Esophagus squamous epithelium (tissue), 5 donors: ENCODE data around the gene HOXA10. TPM values are rescaled to one million over a fixed set of nuclear protein-coding genes. Genes with fewer than 3 reads are reported as not detected.

ENCODE experiments used
- DNase-seq: peaks from one replicate; lab custom pipeline; 2025; lab: John Stamatoyannopoulos, UW
- H3K27ac ChIP-seq, 4 donors: fragments of 200-600 bp; sonication (generic); one replicate each; pipeline ENCODE4 v1.5.1; 2016 to 2019; ENCODE audit warnings: mild to moderate bottlenecking in 1 of 4
- H3K27me3 ChIP-seq, 4 donors: fragments of 200-600 bp; sonication (generic); 1 replicate in 3 of 4; 2 replicates in 1 of 4; pipeline versions ENCODE4 v1.5.1 to v1.6.0; 2017 to 2021; ENCODE audit warnings: antibody characterized with exemption in 1 of 4
- H3K36me3 ChIP-seq, 3 donors: fragments of 200-600 bp; sonication (generic); one replicate each; pipeline ENCODE4 v1.5.1; 2016 to 2019
- H3K4me1 ChIP-seq, 3 donors: fragments of 200-600 bp; sonication (generic); one replicate each; pipeline ENCODE4 v1.5.1; 2017 to 2019
- H3K4me3 ChIP-seq, 4 donors: fragments of 200-600 bp; sonication (generic); 1 replicate in 3 of 4; 2 replicates in 1 of 4; pipeline ENCODE4 v1.5.1; 2016 to 2019; ENCODE audit warnings: mild to moderate bottlenecking in 2 of 4, moderate library complexity in 1 of 4
- H3K9me3 ChIP-seq, 3 donors: fragments of 200-600 bp; sonication (generic); one replicate each; pipeline ENCODE4 v1.5.1; 2016 to 2019
- POLR2A ChIP-seq, 4 donors: fragments of 450-650 bp; IDR thresholded peaks; one replicate each; pipeline ENCODE4 v1.6.1; 2017; ENCODE audit warnings: antibody characterized with exemption in 4 of 4, mild to moderate bottlenecking in 4 of 4, moderate library complexity in 3 of 4
- WGBS, 2 donors: methylation state at CpG; one replicate each; pipeline ENCODE4 v1.1.5; 2018; 5-methylcytosine and 5-hydroxymethylcytosine counted together
- intact Hi-C: fragments of 100-400 bp; cut with DNase I; formaldehyde crosslinking; loops from one replicate; pipeline ENCODE4 v1.15.0; 2022
- total RNA-seq, 4 donors: library from RNA; depleted of rRNA; stranded (reverse); fragments of >200 nt; gene quantifications; one replicate each; pipeline ENCODE4 v1.1.0, GENCODE V29; 2016
- TF ChIP-seq, protein P1 (sequence below), 6 experiments: fragments of 450-650 bp in 4 of 6; fragments of 200-600 bp in 2 of 6; sonication (generic) in 2 of 6; IDR thresholded peaks; one replicate each; pipeline ENCODE4 v1.5.1; 2016 to 2019; ENCODE audit warnings: antibody characterized with exemption in 6 of 6, mild to moderate bottlenecking in 4 of 6, moderate library complexity in 4 of 6
- donor health status: DM: yes; HTN: yes; CAD: no.

Gene HOXA10
- total RNA-seq, 4 donors from 2014 or later: not detected

GRCh38 chr7:27217951-27218350 is 43.8 kb upstream of the HOXA10 start:
- peaks cover 0 to 14% (median 4%) of the 10 kb centered on the region in 3 donors for H3K4me1 ChIP-seq
- TF ChIP-seq, protein P1, sequence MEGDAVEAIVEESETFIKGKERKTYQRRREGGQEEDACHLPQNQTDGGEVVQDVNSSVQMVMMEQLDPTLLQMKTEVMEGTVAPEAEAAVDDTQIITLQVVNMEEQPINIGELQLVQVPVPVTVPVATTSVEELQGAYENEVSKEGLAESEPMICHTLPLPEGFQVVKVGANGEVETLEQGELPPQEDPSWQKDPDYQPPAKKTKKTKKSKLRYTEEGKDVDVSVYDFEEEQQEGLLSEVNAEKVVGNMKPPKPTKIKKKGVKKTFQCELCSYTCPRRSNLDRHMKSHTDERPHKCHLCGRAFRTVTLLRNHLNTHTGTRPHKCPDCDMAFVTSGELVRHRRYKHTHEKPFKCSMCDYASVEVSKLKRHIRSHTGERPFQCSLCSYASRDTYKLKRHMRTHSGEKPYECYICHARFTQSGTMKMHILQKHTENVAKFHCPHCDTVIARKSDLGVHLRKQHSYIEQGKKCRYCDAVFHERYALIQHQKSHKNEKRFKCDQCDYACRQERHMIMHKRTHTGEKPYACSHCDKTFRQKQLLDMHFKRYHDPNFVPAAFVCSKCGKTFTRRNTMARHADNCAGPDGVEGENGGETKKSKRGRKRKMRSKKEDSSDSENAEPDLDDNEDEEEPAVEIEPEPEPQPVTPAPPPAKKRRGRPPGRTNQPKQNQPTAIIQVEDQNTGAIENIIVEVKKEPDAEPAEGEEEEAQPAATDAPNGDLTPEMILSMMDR (IDR thresholded peaks at IDR 0.05): no peak
- no peak for TF ChIP-seq POLR2A (IDR thresholded peaks at IDR 0.05)
- no peaks in the 10 kb centered on the region for H3K9me3 ChIP-seq
- intact Hi-C loops: no loop called here
- peaks cover 11 to 100% (median 30%) of the 10 kb centered on the region in 4 donors for H3K27me3 ChIP-seq
- H3K27ac ChIP-seq: no peak overlapping the region
- no peaks in the 10 kb centered on the region for H3K36me3 ChIP-seq
- DNase-seq: no peak
- H3K4me3 ChIP-seq: no peak overlapping the region

- Histone ChIP-seq H3K36me3 (no peaks in the 10 kb centered on the region), H3K27me3 (peaks cover 13 to 100% (median 47%) of the 10 kb centered on the region in 4 donors), H3K27ac (no peak overlapping the region), H3K4me3 (no peak overlapping the region), H3K4me1 (peaks cover 7 to 21% (median 10%) of the 10 kb centered on the region in 3 donors), H3K9me3 (no peaks in the 10 kb centered on the region)
- WGBS, 2 donors: 75 to 84% methylated on average over 2 of the region's 2 CpGs
- intact Hi-C loops: no loop called here
- no peak for DNase-seq
- TF ChIP-seq POLR2A (IDR thresholded peaks at IDR 0.05): no peak
- TF ChIP-seq, protein P1 (IDR thresholded peaks at IDR 0.05): no peak
Measured at GRCh38 chr7:27215356-27215755, 41.2 kb upstream of the HOXA10 start.

DNA sequence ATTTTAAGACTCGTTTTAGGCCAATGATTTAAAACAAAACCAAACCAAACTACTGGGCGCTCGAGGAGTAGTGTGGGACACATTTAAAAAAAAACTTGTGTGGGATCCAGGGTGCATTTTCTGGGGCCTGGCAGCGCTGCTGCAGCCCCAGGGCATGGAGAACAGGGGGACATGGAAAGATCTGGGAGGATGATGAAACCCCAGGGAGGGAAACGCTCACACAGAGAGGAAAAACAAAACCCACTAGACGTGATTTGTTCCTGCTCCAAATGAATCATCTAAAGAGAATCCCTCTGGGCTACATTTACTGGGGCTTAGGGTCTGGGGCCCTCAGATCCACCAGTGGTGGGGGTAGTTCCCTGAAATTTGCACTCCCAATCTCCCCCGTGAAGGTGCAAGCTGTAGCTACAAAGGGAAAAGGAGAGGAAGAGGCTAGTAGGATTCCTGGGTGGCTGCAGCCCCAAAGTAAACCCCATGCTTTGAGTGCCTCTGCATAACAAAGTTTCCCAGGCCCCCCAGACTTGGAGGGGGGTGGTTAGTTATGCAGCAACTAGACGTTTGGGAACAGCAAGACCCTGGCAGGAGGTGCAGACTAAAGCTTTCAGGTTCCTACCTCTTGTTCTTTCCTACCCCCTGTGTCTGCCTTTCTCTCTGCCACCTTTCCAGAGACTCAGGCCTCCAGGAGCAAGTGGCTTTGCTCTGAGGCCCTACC is 40.3 kb upstream of the HOXA10 start:
- H3K27me3 ChIP-seq: peaks cover 13 to 100% (median 42%) of the 10 kb centered on the region in 4 donors
- H3K4me1 ChIP-seq: peaks cover 7 to 19% (median 10%) of the 10 kb centered on the region in 3 donors
- no peak for DNase-seq
- H3K9me3 ChIP-seq: no peaks in the 10 kb centered on the region
- no peak overlapping the region for H3K27ac ChIP-seq
- intact Hi-C loops: loop anchor here (5.0 kb wide), 1 partner anchor 368 kb away; no protein-coding TSS in a partner anchor
- H3K4me3 ChIP-seq: no peak overlapping the region
- H3K36me3 ChIP-seq: no peaks in the 10 kb centered on the region
- WGBS, 2 donors: 41 to 45% methylated on average over 7 of the region's 8 CpGs
- no peak for TF ChIP-seq POLR2A (IDR thresholded peaks at IDR 0.05)
- TF ChIP-seq, protein P1 (IDR thresholded peaks at IDR 0.05): no peak

- H3K4me3 ChIP-seq: peak overlapping the region in 1 of 4 donors; percentile 10
Measured at GRCh38 chr7:27213433-27214238, 39.5 kb upstream of the HOXA10 start.

More at GRCh38 chr7:27213433-27214238, 39.5 kb upstream of the HOXA10 start:
- Histone ChIP-seq H3K27ac (no peak overlapping the region), H3K4me1 (peaks cover 7 to 19% (median 10%) of the 10 kb centered on the region in 3 donors), H3K9me3 (no peaks in the 10 kb centered on the region), H3K27me3 (peaks cover 13 to 100% (median 42%) of the 10 kb centered on the region in 4 donors), H3K36me3 (no peaks in the 10 kb centered on the region)
- DNase-seq: no peak
- WGBS, 2 donors: 18 to 53% methylated on average over 4 to 16 of the region's 50 CpGs
- no peak for TF ChIP-seq POLR2A (IDR thresholded peaks at IDR 0.05)
- TF ChIP-seq, protein P1 (IDR thresholded peaks at IDR 0.05): no peak
- intact Hi-C loops: loop anchor here (5.0 kb wide), 1 partner anchor 369 kb away; no protein-coding TSS in a partner anchor
